Measurements from ENCODE around the gene SPG11. TPM values are rescaled to one million over a fixed set of nuclear protein-coding genes. Genes with fewer than 3 reads are reported as not detected.

The SPG11 gene
- total and polyA plus RNA-seq, 9 of the 15 experiments (the other 6 are each of a cell fraction or from before 2014, with no cell fraction given), result 23.3 to 71.2 (median 45.6) TPM

- POLR2A ChIA-PET, result interaction anchor here (1.0 kb wide), 1 partner anchor 10 kb away, joined by 3 read pairs; no protein-coding TSS in a partner anchor
Measured at GRCh38 chr15:44591326-44591725, 72.1 kb downstream of the SPG11 start.

More at GRCh38 chr15:44591326-44591725, 72.1 kb downstream of the SPG11 start:
- peaks cover 86% of the 10 kb centered on the region; the same call in 2 of the 3 replicates for H3K36me3 ChIP-seq (ENCODE audit: control insufficient read depth, insufficient read depth, low read length)
- BruUV-seq (replicated peaks), result no TSS peak
- H3K4me3 ChIP-seq, result no peak overlapping the region
- intact Hi-C loops (cut with micrococcal nuclease), result no loop called here
- no peak overlapping the region for H3K4me2 ChIP-seq (ENCODE audit: insufficient read depth, low read length)
- H3K9me1 ChIP-seq (ENCODE audit: control insufficient read depth, insufficient read depth, low read length), result no peaks in the 10 kb centered on the region
- DNase-seq (ENCODE audit: extremely low read depth in 1 of 4, low spot score in 3 of 4) (no peak), ATAC-seq (no peak), FAIRE-seq (no peak)
- H3K79me2 ChIP-seq (ENCODE audit: control insufficient read depth, insufficient read depth, low read length), result no peaks in the 10 kb centered on the region
- H4K20me1 ChIP-seq (replicated peaks; ENCODE audit: control insufficient read depth, insufficient read depth, low read length), result no peaks in the 10 kb centered on the region; the same call in 1 of the 2 replicates
- H3K9me3 ChIP-seq (replicated peaks; ENCODE audit: control insufficient read depth, insufficient read depth, low read depth, low read length), result no peaks in the 10 kb centered on the region
- 100% methylated on average over 1 of the region's 1 CpG for WGBS (ENCODE audit: insufficient coverage, low coverage, missing lambda C conversion rate)
- H3K27me3 ChIP-seq (ENCODE audit: control insufficient read depth in 2 of 2, insufficient read depth in 2 of 2, low read length in 2 of 2), result no peaks in the 10 kb centered on the region
- H3K27ac ChIP-seq (ENCODE audit: extremely low read depth, low read depth, low read length), result no peak overlapping the region
- no peak overlapping the region for H3K9ac ChIP-seq (ENCODE audit: insufficient read depth in 1 of 2, low read depth in 2 of 2, low read length in 2 of 2)
- in situ Hi-C loops (cut with MboI), result loop anchor here (10.0 kb wide), 1 partner anchor 333 kb away; no protein-coding TSS in a partner anchor
- no peak for TF ChIP-seq BCOR (IDR thresholded peaks at IDR 0.05)
- TF ChIP-seq KAT8 (IDR thresholded peaks at IDR 0.05; ENCODE audit: low read depth), result no peak
- no peak for TF ChIP-seq ZBTB33 (CRISPR knock-in tag; IDR thresholded peaks at IDR 0.05)
- TF ChIP-seq WHSC1 (IDR thresholded peaks at IDR 0.05; ENCODE audit: low read length), result no peak
- TF ChIP-seq HDAC3 (IDR thresholded peaks at IDR 0.05; ENCODE audit: borderline replicate concordance, partially characterized antibody), result no peak
- no peak overlapping the region for H2AFZ ChIP-seq (ENCODE audit: low read depth, low read length)
- H3K4me1 ChIP-seq (replicated peaks in 1 of 2; ENCODE audit: control insufficient read depth in 2 of 2, insufficient read depth in 2 of 2, low read length in 2 of 2), result no peaks in the 10 kb centered on the region
- CTCF ChIA-PET (ENCODE audit: low intra/inter-chr PET ratio), result no interaction called here

All from K562 (cell line).